ENCODE results near the gene BRD8. TPM values are rescaled to one million over a fixed set of nuclear protein-coding genes. Genes with fewer than 3 reads are reported as not detected.

BRD8 gene
- total RNA-seq, 5 donors from 2014 or later (not counting 1 experiment from before 2014, with no cell fraction given): 29.5 to 79.5 (median 72.2) TPM

- Mint-ChIP-seq H3K9me3 (no peaks in the 10 kb centered on the region), H3K27ac (no peak overlapping the region), H3K36me3 (no peaks in the 10 kb centered on the region), H3K27me3 (peaks cover 6 to 14% of the 10 kb centered on the region in 2 donors), H3K4me1 (peaks cover 0 to under 1% (median 0%) of the 10 kb centered on the region in 3 donors), H3K4me3 (no peak overlapping the region)
- ATAC-seq (replicated peaks in 1 of 4): no peak
- Histone ChIP-seq H3K4me3 (ENCODE audit: control insufficient read depth in 1 of 2, extremely low read depth in 1 of 2, low read length in 1 of 2) (no peak overlapping the region), H3K4me1 (ENCODE audit: control insufficient read depth in 1 of 2, extremely low read depth in 1 of 2, insufficient read depth in 2 of 2, low read length in 2 of 2) (no peaks in the 10 kb centered on the region), H3K27ac (ENCODE audit: low read length) (no peak overlapping the region), H3K9me3 (no peaks in the 10 kb centered on the region), H3K27me3 (replicated peaks in 1 of 2; ENCODE audit: control insufficient read depth in 2 of 2, extremely low read depth in 1 of 2, insufficient read depth in 2 of 2, low read length in 1 of 2) (peaks cover 0 to 8% of the 10 kb centered on the region in 2 experiments), H3K36me3 (ENCODE audit: control insufficient read depth in 2 of 2, extremely low read depth in 1 of 2, insufficient read depth in 1 of 2, low read length in 1 of 2) (no peaks in the 10 kb centered on the region)
- no peak for DNase-seq
- POLR2A ChIA-PET: interaction anchor here in 1 of 2 donors (0.6 kb wide), 1 partner anchor 103 kb away, joined by 3 read pairs; no protein-coding TSS in a partner anchor
- CTCF ChIA-PET: interaction anchor here in 1 of 2 donors (0.6 kb wide), 1 partner anchor 397 kb away, joined by 3 read pairs; no protein-coding TSS in a partner anchor
- WGBS (ENCODE audit: insufficient coverage): 66% methylated on average over 4 of the region's 7 CpGs
Observed at GRCh38 chr5:138102454-138103318, 75.7 kb downstream of the BRD8 start.

DNA sequence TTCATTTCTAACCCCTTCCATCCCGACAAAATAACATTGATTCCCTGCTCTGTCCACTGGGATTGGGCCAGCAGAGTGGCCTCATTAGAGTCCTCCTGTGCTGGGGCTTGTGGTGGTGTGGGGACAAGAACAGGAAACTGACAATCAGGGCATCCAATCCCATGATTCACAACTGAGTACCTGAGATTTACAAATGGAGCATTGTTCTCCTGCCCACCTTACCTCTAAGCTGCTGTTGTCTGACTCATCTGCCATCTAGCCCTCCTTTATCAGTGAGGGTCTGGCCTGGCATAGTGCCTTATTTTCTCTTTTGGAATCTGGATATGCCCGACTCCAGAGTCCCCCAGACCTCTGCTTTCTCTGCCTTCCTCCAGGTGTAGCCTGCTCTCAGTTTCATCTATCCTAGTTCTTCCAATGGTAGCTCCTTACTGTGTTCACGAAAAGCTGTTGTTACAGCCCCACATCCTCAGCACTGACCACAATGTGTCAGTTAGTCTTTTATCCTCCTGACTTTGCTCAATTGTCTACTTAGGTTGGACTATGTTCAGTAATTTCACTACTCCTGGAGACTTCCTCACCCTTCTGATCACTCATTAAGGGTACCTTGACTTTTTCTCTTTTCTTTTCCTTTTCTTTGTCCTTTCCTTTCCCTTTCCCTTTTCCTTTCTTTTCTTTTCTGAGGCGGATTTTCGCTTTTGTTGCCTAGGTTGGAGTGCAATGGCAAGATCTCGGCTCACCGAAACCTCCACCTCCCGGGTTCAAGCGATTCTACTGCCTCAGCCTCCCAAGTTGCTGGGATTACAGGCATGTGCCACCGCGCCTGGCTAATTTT lies 81.2 kb downstream of the BRD8 start:
- ATAC-seq (replicated peaks in 1 of 4) (no peak), DNase-seq (no peak)
- Histone ChIP-seq H3K9me3 (no peaks in the 10 kb centered on the region), H3K27ac (ENCODE audit: low read length) (no peak overlapping the region), H3K4me1 (ENCODE audit: control insufficient read depth in 1 of 2, extremely low read depth in 1 of 2, insufficient read depth in 2 of 2, low read length in 2 of 2) (peaks cover 7 to 42% of the 10 kb centered on the region in 2 experiments), H3K36me3 (ENCODE audit: control insufficient read depth in 2 of 2, extremely low read depth in 1 of 2, insufficient read depth in 1 of 2, low read length in 1 of 2) (no peaks in the 10 kb centered on the region), H3K4me3 (ENCODE audit: control insufficient read depth in 1 of 2, extremely low read depth in 1 of 2, low read length in 1 of 2) (no peak overlapping the region), H3K27me3 (replicated peaks in 1 of 2; ENCODE audit: control insufficient read depth in 2 of 2, extremely low read depth in 1 of 2, insufficient read depth in 2 of 2, low read length in 1 of 2) (peaks cover 0 to 12% of the 10 kb centered on the region in 2 experiments)
- H3K4me3 Mint-ChIP-seq: no peak overlapping the region
- ChIA-PET CTCF (no interaction called here), POLR2A (interaction anchor here in 1 of 2 donors (0.5 kb wide), 1 partner anchor 76 kb away, joined by 3 read pairs; no protein-coding TSS in a partner anchor)
- H3K27me3 Mint-ChIP-seq: peaks cover 6 to 8% of the 10 kb centered on the region in 2 donors
- H3K9me3 Mint-ChIP-seq: no peaks in the 10 kb centered on the region
- H3K36me3 Mint-ChIP-seq: no peaks in the 10 kb centered on the region
- no peak overlapping the region for H3K27ac Mint-ChIP-seq
- WGBS (ENCODE audit: insufficient coverage): 92% methylated on average over 5 of the region's 11 CpGs
- peaks cover 32 to 56% (median 34%) of the 10 kb centered on the region in 3 donors for H3K4me1 Mint-ChIP-seq

DNA sequence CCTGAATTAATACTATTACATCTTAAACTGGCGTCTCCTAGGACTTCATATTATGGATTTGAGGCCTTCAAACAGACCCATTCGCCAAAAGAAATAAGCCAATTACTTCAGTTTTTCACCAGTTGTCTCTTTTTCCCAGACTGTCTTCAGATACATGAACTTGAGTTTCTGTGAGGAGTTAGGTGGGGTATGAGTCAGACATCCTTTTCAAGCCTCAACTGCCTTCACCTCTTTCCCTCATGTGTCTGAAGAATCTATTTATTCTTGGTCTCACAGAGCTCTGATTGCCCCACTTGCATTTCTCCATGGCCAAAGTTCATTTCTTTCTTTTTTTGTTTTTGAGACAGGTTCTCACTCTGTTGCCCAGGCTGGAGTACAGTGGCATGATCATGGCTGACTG lies 82.1 kb downstream of the BRD8 start:
- no peaks in the 10 kb centered on the region for H3K9me3 ChIP-seq
- H3K4me3 ChIP-seq (ENCODE audit: control insufficient read depth in 1 of 2, extremely low read depth in 1 of 2, low read length in 1 of 2): no peak overlapping the region
- Mint-ChIP-seq H3K4me3 (peak overlapping the region in 1 of 3 donors; percentile 11), H3K4me1 (peaks cover 34 to 56% (median 36%) of the 10 kb centered on the region in 3 donors), H3K36me3 (no peaks in the 10 kb centered on the region), H3K9me3 (no peaks in the 10 kb centered on the region), H3K27me3 (peaks cover 6 to 8% of the 10 kb centered on the region in 2 donors), H3K27ac (peak overlapping the region in 1 of 2 donors; percentile 35)
- H3K36me3 ChIP-seq (ENCODE audit: control insufficient read depth in 2 of 2, extremely low read depth in 1 of 2, insufficient read depth in 1 of 2, low read length in 1 of 2): no peaks in the 10 kb centered on the region
- ChIA-PET CTCF (no interaction called here), POLR2A (no interaction called here)
- 80% methylated on average over 1 of the region's 2 CpGs for WGBS (ENCODE audit: insufficient coverage)
- peaks cover 0 to 9% of the 10 kb centered on the region in 2 experiments for H3K27me3 ChIP-seq (replicated peaks in 1 of 2; ENCODE audit: control insufficient read depth in 2 of 2, extremely low read depth in 1 of 2, insufficient read depth in 2 of 2, low read length in 1 of 2)
- peaks cover 8 to 47% of the 10 kb centered on the region in 2 experiments for H3K4me1 ChIP-seq (ENCODE audit: control insufficient read depth in 1 of 2, extremely low read depth in 1 of 2, insufficient read depth in 2 of 2, low read length in 2 of 2)
- ATAC-seq (replicated peaks in 1 of 4) (no peak), DNase-seq (no peak)
- no peak overlapping the region for H3K27ac ChIP-seq (ENCODE audit: low read length)

DNA sequence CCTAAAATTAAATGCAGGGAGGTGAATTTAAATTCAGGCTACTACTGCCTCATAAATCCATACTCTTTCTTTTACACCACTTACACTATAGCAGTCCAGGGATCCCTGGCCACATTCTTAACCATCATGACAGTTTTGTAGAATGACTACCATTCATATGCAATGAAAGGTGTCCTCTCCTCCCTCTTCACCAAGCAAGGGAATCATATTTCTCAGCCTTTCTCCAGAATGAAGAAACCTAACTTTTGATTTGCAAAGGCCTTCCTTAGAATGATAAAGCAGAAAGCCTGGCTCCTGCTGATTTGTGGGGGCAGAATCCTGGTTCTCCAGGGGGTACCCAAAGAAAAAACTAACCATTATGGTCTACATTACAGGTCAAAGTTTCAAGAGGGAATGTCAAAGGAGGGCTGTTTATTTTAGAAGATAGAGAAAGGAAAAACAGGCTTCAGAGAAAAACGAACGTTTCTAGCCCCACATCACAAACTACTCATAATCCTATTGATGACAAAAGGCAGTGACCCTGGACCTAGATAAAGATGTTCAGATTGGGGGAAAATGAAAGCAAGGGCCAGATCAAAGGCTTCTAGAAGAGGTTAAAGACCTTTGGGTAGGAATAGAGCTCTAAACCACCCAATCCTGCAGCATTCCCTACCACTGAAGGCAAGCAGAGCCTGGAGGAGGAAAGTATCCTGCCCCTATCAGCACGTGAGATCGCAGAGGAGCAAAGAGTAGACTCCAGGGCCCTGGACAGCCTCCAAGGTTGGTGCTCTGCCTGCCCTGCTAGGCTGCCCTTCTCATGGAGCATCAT lies 83.1 kb downstream of the BRD8 start:
- no peaks in the 10 kb centered on the region for H3K36me3 Mint-ChIP-seq
- Histone ChIP-seq H3K4me1 (ENCODE audit: control insufficient read depth in 1 of 2, extremely low read depth in 1 of 2, insufficient read depth in 2 of 2, low read length in 2 of 2) (peaks cover 8 to 47% of the 10 kb centered on the region in 2 experiments), H3K9me3 (no peaks in the 10 kb centered on the region), H3K27ac (ENCODE audit: low read length) (no peak overlapping the region), H3K4me3 (ENCODE audit: control insufficient read depth in 1 of 2, extremely low read depth in 1 of 2, low read length in 1 of 2) (no peak overlapping the region), H3K36me3 (ENCODE audit: control insufficient read depth in 2 of 2, extremely low read depth in 1 of 2, insufficient read depth in 1 of 2, low read length in 1 of 2) (no peaks in the 10 kb centered on the region), H3K27me3 (replicated peaks in 1 of 2; ENCODE audit: control insufficient read depth in 2 of 2, extremely low read depth in 1 of 2, insufficient read depth in 2 of 2, low read length in 1 of 2) (peaks cover 0 to 12% of the 10 kb centered on the region in 2 experiments)
- H3K9me3 Mint-ChIP-seq: no peaks in the 10 kb centered on the region
- H3K27ac Mint-ChIP-seq: peak overlapping the region in 1 of 2 donors; percentile 64
- peaks cover 34 to 56% (median 36%) of the 10 kb centered on the region in 3 donors for H3K4me1 Mint-ChIP-seq
- CTCF ChIA-PET: interaction anchor here (0.7 to 1.0 kb wide), 2 partner anchors 18 to 53 kb away, joined by 3 to 4 read pairs; no protein-coding TSS in a partner anchor
- 50% methylated on average over 2 of the region's 4 CpGs for WGBS (ENCODE audit: insufficient coverage)
- no peak overlapping the region for H3K4me3 Mint-ChIP-seq
- peaks cover 3 to 11% of the 10 kb centered on the region in 2 donors for H3K27me3 Mint-ChIP-seq
- ATAC-seq (replicated peaks in 1 of 4): no peak
- POLR2A ChIA-PET: interaction anchor here in 1 of 2 donors (0.7 kb wide), 1 partner anchor 1049 kb away, joined by 13 read pairs; no protein-coding TSS in a partner anchor
- DNase-seq: no peak

DNA sequence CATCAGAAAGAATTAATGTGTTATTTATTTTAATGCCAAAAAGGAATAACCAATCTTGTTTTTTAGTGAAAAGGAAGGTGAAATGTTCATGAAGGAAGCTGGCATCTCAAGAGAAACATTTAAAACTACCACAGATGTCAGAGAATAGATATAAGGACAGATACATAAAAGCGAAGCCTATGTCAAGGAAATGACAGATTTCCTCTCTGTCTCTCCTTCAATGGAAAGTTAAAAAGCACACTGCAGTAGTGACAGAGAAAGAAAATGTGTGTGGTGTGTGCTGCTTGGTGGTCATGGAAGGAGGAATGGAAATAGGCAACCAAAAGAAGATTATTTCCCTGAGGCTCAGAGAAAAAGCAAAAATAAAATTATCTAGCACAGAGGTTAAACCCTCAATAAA lies 85.4 kb downstream of the BRD8 start:
- H3K4me3 Mint-ChIP-seq: peak overlapping the region in 1 of 3 donors; percentile 28
- no peak overlapping the region for H3K4me3 ChIP-seq (ENCODE audit: control insufficient read depth in 1 of 2, extremely low read depth in 1 of 2, low read length in 1 of 2)
- H3K27ac Mint-ChIP-seq: peak overlapping the region in 1 of 2 donors; percentile 70
- H3K9me3 Mint-ChIP-seq: no peaks in the 10 kb centered on the region
- H3K9me3 ChIP-seq: no peaks in the 10 kb centered on the region
- no CpG with 5 or more reads among the region's 1 CpG for WGBS (ENCODE audit: insufficient coverage)
- ChIA-PET POLR2A (interaction anchor here in 1 of 2 donors (1.1 kb wide), 1 partner anchor 11 kb away, joined by 3 read pairs; no protein-coding TSS in a partner anchor), CTCF (interaction anchor here (0.6 to 0.7 kb wide), 2 partner anchors 15 to 38 kb away, joined by 5 to 6 read pairs; no protein-coding TSS in a partner anchor)
- no peaks in the 10 kb centered on the region for H3K36me3 ChIP-seq (ENCODE audit: control insufficient read depth in 2 of 2, extremely low read depth in 1 of 2, insufficient read depth in 1 of 2, low read length in 1 of 2)
- peaks cover 0 to 4% of the 10 kb centered on the region in 2 donors for H3K27me3 Mint-ChIP-seq
- H3K36me3 Mint-ChIP-seq: no peaks in the 10 kb centered on the region
- ATAC-seq (replicated peaks in 1 of 4) (peak in 2 of 4 experiments; percentile 45 to 99), DNase-seq (peak in 1 of 35 experiments; percentile 28)
- peaks cover 8 to 47% of the 10 kb centered on the region in 2 experiments for H3K4me1 ChIP-seq (ENCODE audit: control insufficient read depth in 1 of 2, extremely low read depth in 1 of 2, insufficient read depth in 2 of 2, low read length in 2 of 2)
- H3K27ac ChIP-seq (ENCODE audit: low read length): no peak overlapping the region
- peaks cover 0 to 11% of the 10 kb centered on the region in 2 experiments for H3K27me3 ChIP-seq (replicated peaks in 1 of 2; ENCODE audit: control insufficient read depth in 2 of 2, extremely low read depth in 1 of 2, insufficient read depth in 2 of 2, low read length in 1 of 2)
- H3K4me1 Mint-ChIP-seq: peaks cover 34 to 56% (median 36%) of the 10 kb centered on the region in 3 donors
